GM23338 (cell line): ENCODE data around the gene RIC8B.

Source experiments
- EZH2phosphoT487 ChIP-seq: fragments of 200-600 bp; sonication (generic); IDR thresholded peaks from one replicate; pipeline ENCODE4 v1.8.1; 2018; ENCODE audit warnings: antibody characterized with exemption; ENCODE audit not compliant: unreplicated experiment
- JUNB ChIP-seq: IDR thresholded peaks from one replicate; pipeline ENCODE4 v1.6.1; 2016; ENCODE audit warnings: antibody characterized with exemption; ENCODE audit not compliant: unreplicated experiment
- TF ChIP-seq, protein P1 (sequence below), 2 experiments: fragments of 200-600 bp in 1 of 2; sonication (generic) in 1 of 2; conservative IDR thresholded peaks; 2 replicates each; pipeline versions ENCODE4 v1.5.1 to v1.6.1; 2016 to 2017; ENCODE audit warnings: antibody characterized with exemption in 2 of 2, low read depth in 2 of 2, mild to moderate bottlenecking in 2 of 2, moderate library complexity in 1 of 2

DNA sequence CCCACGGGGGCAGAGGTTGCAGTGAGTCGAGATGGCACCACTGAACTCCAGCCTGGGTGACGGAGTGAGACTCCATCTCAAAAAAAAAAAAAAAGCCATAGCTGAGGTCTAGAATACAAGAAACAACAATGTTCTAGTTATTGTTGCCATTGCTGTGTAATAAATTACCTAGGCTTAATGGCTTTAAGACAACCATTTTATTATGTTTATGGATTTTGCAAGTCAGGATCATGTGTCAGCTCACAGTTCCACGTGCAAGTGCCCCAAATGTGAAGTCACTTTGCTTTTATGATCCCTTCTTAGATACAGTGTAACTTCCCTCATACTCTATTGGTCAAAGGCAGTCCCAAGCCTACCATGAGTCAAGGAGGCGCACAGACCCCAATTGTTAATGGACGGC lies 49.5 kb upstream of the RIC8B start:
- TF ChIP-seq, protein P1, sequence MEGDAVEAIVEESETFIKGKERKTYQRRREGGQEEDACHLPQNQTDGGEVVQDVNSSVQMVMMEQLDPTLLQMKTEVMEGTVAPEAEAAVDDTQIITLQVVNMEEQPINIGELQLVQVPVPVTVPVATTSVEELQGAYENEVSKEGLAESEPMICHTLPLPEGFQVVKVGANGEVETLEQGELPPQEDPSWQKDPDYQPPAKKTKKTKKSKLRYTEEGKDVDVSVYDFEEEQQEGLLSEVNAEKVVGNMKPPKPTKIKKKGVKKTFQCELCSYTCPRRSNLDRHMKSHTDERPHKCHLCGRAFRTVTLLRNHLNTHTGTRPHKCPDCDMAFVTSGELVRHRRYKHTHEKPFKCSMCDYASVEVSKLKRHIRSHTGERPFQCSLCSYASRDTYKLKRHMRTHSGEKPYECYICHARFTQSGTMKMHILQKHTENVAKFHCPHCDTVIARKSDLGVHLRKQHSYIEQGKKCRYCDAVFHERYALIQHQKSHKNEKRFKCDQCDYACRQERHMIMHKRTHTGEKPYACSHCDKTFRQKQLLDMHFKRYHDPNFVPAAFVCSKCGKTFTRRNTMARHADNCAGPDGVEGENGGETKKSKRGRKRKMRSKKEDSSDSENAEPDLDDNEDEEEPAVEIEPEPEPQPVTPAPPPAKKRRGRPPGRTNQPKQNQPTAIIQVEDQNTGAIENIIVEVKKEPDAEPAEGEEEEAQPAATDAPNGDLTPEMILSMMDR (conservative IDR thresholded peaks at IDR 0.05; ENCODE audit: low read depth in 2 of 2), result no peak
- TF ChIP-seq JUNB (no peak), EZH2phosphoT487 (no peak)
